Measurements from ENCODE around the gene ADD2. TPM values are rescaled to one million over a fixed set of nuclear protein-coding genes. Genes with fewer than 3 reads are reported as not detected.

The ADD2 gene
- total RNA-seq, 2 experiments from 2014 or later, result 4.4 to 6.4 TPM

- peaks cover 24% of the 10 kb centered on the region for H3K4me1 ChIP-seq (ENCODE audit: insufficient read depth, low read length)
- H3K27ac ChIP-seq (ENCODE audit: low read depth in 1 of 2, low read length in 2 of 2), result peak overlapping the region; percentile 22 to 25
- intact Hi-C loops (cut with DNase I, micrococcal nuclease), result loop anchor here (2.0 to 5.0 kb wide), 4 partner anchors 110 to 290 kb away; partner anchors contain the start of gene ADD2 (in 1 of the 2)
- no peaks in the 10 kb centered on the region for H3K36me3 ChIP-seq (ENCODE audit: insufficient read depth, low read length)
- H3K9me3 Mint-ChIP-seq, result no peaks in the 10 kb centered on the region
- CTCF ChIA-PET, result interaction anchor here (0.7 kb wide), 1 partner anchor 291 kb away, joined by 4 read pairs; no protein-coding TSS in a partner anchor
- peak; percentile 28 for ATAC-seq (ENCODE audit: poor library complexity)
- H3K27me3 Mint-ChIP-seq, result peaks cover 4% of the 10 kb centered on the region
- peak overlapping the region; percentile 82 for H3K27ac Mint-ChIP-seq
- no peak overlapping the region for H3K4me3 ChIP-seq (ENCODE audit: low read length)
- H3K27me3 ChIP-seq (ENCODE audit: control insufficient read depth in 1 of 2, insufficient read depth in 2 of 2, low read length in 2 of 2), result peaks cover 4% of the 10 kb centered on the region in 2 experiments
- peak overlapping the region; percentile 31 for H3K4me3 Mint-ChIP-seq
- no peaks in the 10 kb centered on the region for H3K9me3 ChIP-seq (ENCODE audit: control insufficient read depth in 1 of 2, insufficient read depth in 1 of 2, low read length in 2 of 2)
- POLR2A ChIA-PET, result interaction anchor here (0.7 to 1.4 kb wide), 5 partner anchors 128 to 399 kb away, joined by 3 to 4 read pairs (median 3); partner anchors contain the start of genes PCYOX1 and SNRPG
- no peak for TF ChIP-seq CTCF (IDR thresholded peaks at IDR 0.05)
- DNase-seq, result no peak
- H3K36me3 Mint-ChIP-seq (ENCODE audit: low read depth), result no peaks in the 10 kb centered on the region
- H3K4me1 Mint-ChIP-seq (ENCODE audit: low read depth), result peaks cover 36% of the 10 kb centered on the region
Measured at GRCh38 chr2:70657246-70657645, 110.8 kb downstream of the ADD2 start.

- ChIA-PET POLR2A (interaction anchor here (0.5 to 1.4 kb wide), 7 partner anchors 7 to 523 kb away, joined by 3 to 4 read pairs (median 3); partner anchors contain the start of genes PCYOX1 and SNRPG), CTCF (interaction anchor here (0.7 to 2.0 kb wide), 2 partner anchors 292 kb away, joined by 4 to 7 read pairs; no protein-coding TSS in a partner anchor)
- ATAC-seq (ENCODE audit: poor library complexity) (peak; percentile 87), DNase-seq (peak in 11 of 14 experiments; percentile 18 to 71 (median 44))
- no peak for TF ChIP-seq CTCF (IDR thresholded peaks at IDR 0.05)
- Histone ChIP-seq H3K27me3 (ENCODE audit: control insufficient read depth in 1 of 2, insufficient read depth in 2 of 2, low read length in 2 of 2) (peaks cover 4% of the 10 kb centered on the region in 2 experiments), H3K9me3 (ENCODE audit: control insufficient read depth in 1 of 2, insufficient read depth in 1 of 2, low read length in 2 of 2) (no peaks in the 10 kb centered on the region), H3K36me3 (ENCODE audit: insufficient read depth, low read length) (no peaks in the 10 kb centered on the region), H3K4me1 (ENCODE audit: insufficient read depth, low read length) (peaks cover 24% of the 10 kb centered on the region), H3K27ac (ENCODE audit: low read depth in 1 of 2, low read length in 2 of 2) (peak overlapping the region in 1 of 2 donors; percentile 34), H3K4me3 (ENCODE audit: low read length) (no peak overlapping the region)
- Mint-ChIP-seq H3K27me3 (peaks cover 8% of the 10 kb centered on the region), H3K27ac (peak overlapping the region; percentile 82), H3K36me3 (ENCODE audit: low read depth) (no peaks in the 10 kb centered on the region), H3K4me1 (ENCODE audit: low read depth) (peaks cover 36% of the 10 kb centered on the region), H3K4me3 (peak overlapping the region; percentile 9), H3K9me3 (peaks cover 4% of the 10 kb centered on the region)
- intact Hi-C loops (cut with DNase I, micrococcal nuclease), result loop anchor here (1.0 to 5.0 kb wide), 5 partner anchors 111 to 290 kb away; partner anchors contain the start of gene ADD2 (in 1 of the 2)
Measured at GRCh38 chr2:70656421-70657010, 111.5 kb downstream of the ADD2 start.

DNA sequence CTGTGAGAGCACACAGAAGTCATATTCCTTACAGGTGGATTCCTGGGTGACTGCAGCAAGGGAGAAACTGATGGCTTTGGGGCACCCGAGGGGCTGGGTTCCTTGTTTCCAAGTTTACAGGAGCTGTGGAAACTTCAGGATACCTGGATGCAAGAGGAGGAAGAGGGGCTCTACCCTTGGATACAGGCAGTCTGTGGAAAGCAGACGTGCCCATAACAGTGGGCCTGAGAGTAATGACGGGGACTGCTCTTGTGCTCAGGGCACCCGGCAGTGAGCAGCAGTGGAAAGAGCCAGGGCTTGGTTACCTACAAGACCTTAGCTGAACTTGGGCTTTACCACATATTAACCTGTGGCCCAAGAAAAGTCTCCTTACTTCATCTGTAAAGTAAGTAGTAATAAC is 112.2 kb downstream of the ADD2 start:
- Histone ChIP-seq H3K27ac (ENCODE audit: low read depth in 1 of 2, low read length in 2 of 2) (no peak overlapping the region), H3K4me1 (ENCODE audit: insufficient read depth, low read length) (peaks cover 24% of the 10 kb centered on the region), H3K4me3 (ENCODE audit: low read length) (no peak overlapping the region), H3K27me3 (ENCODE audit: control insufficient read depth in 1 of 2, insufficient read depth in 2 of 2, low read length in 2 of 2) (peaks cover 4% of the 10 kb centered on the region in 2 experiments), H3K36me3 (ENCODE audit: insufficient read depth, low read length) (no peaks in the 10 kb centered on the region), H3K9me3 (ENCODE audit: control insufficient read depth in 1 of 2, insufficient read depth in 1 of 2, low read length in 2 of 2) (no peaks in the 10 kb centered on the region)
- Mint-ChIP-seq H3K36me3 (ENCODE audit: low read depth) (no peaks in the 10 kb centered on the region), H3K27ac (peak overlapping the region; percentile 82), H3K4me3 (peak overlapping the region; percentile 31), H3K9me3 (peaks cover 4% of the 10 kb centered on the region), H3K27me3 (peaks cover 8% of the 10 kb centered on the region), H3K4me1 (ENCODE audit: low read depth) (peaks cover 36% of the 10 kb centered on the region)
- POLR2A ChIA-PET, result interaction anchor here (1.1 to 1.4 kb wide), 2 partner anchors 8 to 351 kb away, joined by 3 read pairs; no protein-coding TSS in a partner anchor
- no peak for TF ChIP-seq CTCF (IDR thresholded peaks at IDR 0.05)
- CTCF ChIA-PET, result interaction anchor here (0.9 to 2.0 kb wide), 3 partner anchors 129 to 310 kb away, joined by 3 to 7 read pairs (median 5); no protein-coding TSS in a partner anchor
- intact Hi-C loops (cut with DNase I, micrococcal nuclease), result loop anchor here (1.0 to 5.0 kb wide), 6 partner anchors 112 to 292 kb away; partner anchors contain the start of gene ADD2 (in 1 of the 2)
- DNase-seq (peak in 1 of 14 experiments; percentile 10), ATAC-seq (ENCODE audit: poor library complexity) (no peak)

Data from CD4-positive, alpha-beta T cell (primary cell).